HAP-1 (cell line): ENCODE data around the gene UFC1.

ENCODE experiments used
- DNase-seq, 2 experiments: peaks; one replicate each; pipeline ENCODE4 v3.0.0-alpha.2; 2016 to 2020; ENCODE audit warnings: low spot score in 2 of 2
- H3K27me3 ChIP-seq: fragments of 250-450 bp; sonication (Bioruptor Pico); 2 replicates; pipeline ENCODE4 v1.5.1; 2020; ENCODE audit warnings: low read depth, mild to moderate bottlenecking, moderate library complexity
- H3K36me3 ChIP-seq: fragments of 250-450 bp; sonication (Bioruptor Pico); replicated peaks from 2 replicates; pipeline ENCODE4 v1.5.1; 2020; ENCODE audit warnings: mild to moderate bottlenecking
- H3K4me1 ChIP-seq: fragments of 250-450 bp; sonication (Bioruptor Pico); 2 replicates; pipeline ENCODE4 v1.5.1; 2020; ENCODE audit warnings: mild to moderate bottlenecking
- H3K4me3 ChIP-seq: fragments of 250-450 bp; sonication (Bioruptor Pico); 2 replicates; pipeline ENCODE4 v1.5.1; 2020; ENCODE audit warnings: mild to moderate bottlenecking, moderate library complexity
- H3K9me3 ChIP-seq: fragments of 250-450 bp; sonication (Bioruptor Pico); 2 replicates; pipeline ENCODE4 v1.5.1; 2020; ENCODE audit warnings: mild to moderate bottlenecking, moderate library complexity
- in situ Hi-C: fragments of 300-500 bp; cut with MboI; formaldehyde crosslinking; loops from 3 replicates; pipeline ENCODE4 v1.14.3; 2020; ENCODE audit warnings: low sequenced_read_pairs, inconsistent platforms, mixed read lengths

UFC1 gene

GRCh38 chr1:161127649-161128048 is 26.1 kb upstream of the UFC1 start:
- Histone ChIP-seq H3K4me3 (no peak overlapping the region), H3K9me3 (no peaks in the 10 kb centered on the region), H3K36me3 (peaks cover 56% of the 10 kb centered on the region), H3K27me3 (no peaks in the 10 kb centered on the region), H3K4me1 (peaks cover 13% of the 10 kb centered on the region)
- no peak for DNase-seq
- in situ Hi-C loops = no loop called here

- peaks cover 48% of the 10 kb centered on the region for H3K36me3 ChIP-seq
- H3K4me1 ChIP-seq = peaks cover 17% of the 10 kb centered on the region
- no peaks in the 10 kb centered on the region for H3K9me3 ChIP-seq
- H3K27me3 ChIP-seq = no peaks in the 10 kb centered on the region
- no peak overlapping the region for H3K4me3 ChIP-seq
- no peak for DNase-seq
- in situ Hi-C loops = no loop called here
These were observed 25.0 kb upstream of the UFC1 start for GRCh38 chr1:161128591-161129420.

DNA sequence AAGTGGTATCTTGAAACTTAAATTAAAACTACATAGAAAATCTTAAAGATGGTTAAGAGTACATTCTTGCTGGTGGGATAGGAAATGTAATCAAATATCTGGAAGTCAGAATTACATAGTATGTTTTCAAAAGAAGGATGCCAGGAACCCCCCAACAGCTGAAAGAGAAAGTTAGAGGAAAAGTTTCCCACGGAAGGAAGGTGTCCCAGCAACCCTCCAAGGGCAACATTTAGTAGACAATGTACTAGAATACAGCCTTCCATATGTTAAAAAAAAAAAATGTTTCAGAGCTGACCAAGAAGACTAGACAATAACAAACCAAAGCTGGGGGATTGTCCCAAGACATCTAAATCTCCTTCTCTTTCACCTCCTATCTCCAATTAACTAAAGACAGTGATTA is 23.5 kb upstream of the UFC1 start:
- DNase-seq = no peak
- in situ Hi-C loops = no loop called here
- H3K4me3 ChIP-seq = no peak overlapping the region
- H3K4me1 ChIP-seq = peaks cover 17% of the 10 kb centered on the region
- no peaks in the 10 kb centered on the region for H3K27me3 ChIP-seq
- peaks cover 38% of the 10 kb centered on the region for H3K36me3 ChIP-seq
- H3K9me3 ChIP-seq = no peaks in the 10 kb centered on the region

GRCh38 chr1:161131523-161132409 is 22.0 kb upstream of the UFC1 start:
- Histone ChIP-seq H3K4me3 (peak overlapping the region; percentile 45), H3K4me1 (peaks cover 17% of the 10 kb centered on the region), H3K9me3 (no peaks in the 10 kb centered on the region), H3K36me3 (peaks cover 28% of the 10 kb centered on the region), H3K27me3 (no peaks in the 10 kb centered on the region)
- in situ Hi-C loops = no loop called here
- peak in 1 of 2 experiments; percentile 22 for DNase-seq

- peak within 1 kb of the TSS; percentile 45 for H3K4me3 ChIP-seq
- peaks cover 19% of the 10 kb centered on the region for H3K36me3 ChIP-seq
- in situ Hi-C loops = no loop called here
- DNase-seq = peak; percentile 95 to 99
- no peaks in the 10 kb centered on the region for H3K9me3 ChIP-seq
- H3K27me3 ChIP-seq = no peaks in the 10 kb centered on the region
- peaks cover 17% of the 10 kb centered on the region for H3K4me1 ChIP-seq
These were observed 21.2 kb upstream of the UFC1 start, which contains the start of gene DEDD for GRCh38 chr1:161132410-161133219. TSS of gene DEDD (minus strand) at chr1:161132667. CDS start at chr1:161124462, 8,205 bp downstream.

DNA sequence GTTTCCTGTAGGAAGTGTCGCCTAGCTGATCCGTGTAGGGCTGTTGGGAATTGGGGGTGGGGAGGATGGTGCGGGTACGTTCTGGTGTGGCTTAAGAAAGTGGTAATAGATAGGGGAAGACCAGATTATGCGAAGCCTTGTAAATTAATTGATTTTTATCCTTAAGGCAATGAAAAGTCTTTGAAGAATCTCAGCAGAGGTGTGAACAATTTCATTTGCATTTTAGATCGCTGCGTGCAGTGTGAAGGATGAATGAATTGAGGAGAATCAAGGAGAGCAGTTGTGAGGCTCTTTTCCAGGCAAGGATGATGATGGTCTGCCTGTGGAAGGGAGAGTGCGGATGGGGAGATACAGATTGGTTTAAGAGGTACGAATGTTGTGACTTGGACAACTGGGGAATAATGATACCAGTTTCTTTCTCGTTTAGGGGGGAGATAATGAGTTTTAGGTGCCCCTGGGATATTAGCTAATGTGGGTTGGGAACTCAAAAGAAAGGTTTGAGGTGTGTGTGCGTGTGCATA is 20.5 kb upstream of the UFC1 start:
- Histone ChIP-seq H3K36me3 (peaks cover 13% of the 10 kb centered on the region), H3K9me3 (no peaks in the 10 kb centered on the region), H3K4me3 (peak overlapping the region; percentile 45), H3K4me1 (peaks cover 17% of the 10 kb centered on the region), H3K27me3 (no peaks in the 10 kb centered on the region)
- DNase-seq = peak in 1 of 2 experiments; percentile 10
- in situ Hi-C loops = no loop called here

- Histone ChIP-seq H3K4me3 (no peak overlapping the region), H3K36me3 (no peaks in the 10 kb centered on the region), H3K27me3 (no peaks in the 10 kb centered on the region), H3K9me3 (no peaks in the 10 kb centered on the region), H3K4me1 (peaks cover 3% of the 10 kb centered on the region; the same call in 1 of the 2 replicates)
- no peak for DNase-seq
- in situ Hi-C loops = no loop called here
These were observed 15.9 kb upstream of the UFC1 start for GRCh38 chr1:161137881-161138280.

DNA sequence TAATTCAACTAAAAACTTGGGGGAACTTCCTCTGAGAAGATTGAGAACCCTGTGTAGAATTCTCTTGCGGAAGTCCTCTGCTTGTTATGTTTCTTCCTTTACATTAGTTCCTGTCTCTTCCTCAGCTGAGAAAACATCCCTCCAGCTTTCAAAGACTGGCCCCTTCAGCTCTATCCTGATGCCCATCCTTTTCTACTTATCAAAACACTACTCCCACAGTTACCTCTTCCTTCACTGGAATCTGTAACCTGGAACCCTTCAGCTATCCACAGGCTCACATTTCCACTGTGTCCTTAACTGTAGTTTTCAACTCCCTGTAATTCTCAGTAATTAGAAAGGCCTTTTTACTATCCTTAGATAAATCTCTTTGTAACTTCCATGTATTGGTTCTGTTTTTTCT is 15.3 kb upstream of the UFC1 start:
- in situ Hi-C loops = no loop called here
- no peak for DNase-seq
- no peak overlapping the region for H3K4me3 ChIP-seq
- H3K9me3 ChIP-seq = no peaks in the 10 kb centered on the region
- peaks cover 3% of the 10 kb centered on the region; the same call in 1 of the 2 replicates for H3K4me1 ChIP-seq
- no peaks in the 10 kb centered on the region for H3K36me3 ChIP-seq
- H3K27me3 ChIP-seq = no peaks in the 10 kb centered on the region

DNA sequence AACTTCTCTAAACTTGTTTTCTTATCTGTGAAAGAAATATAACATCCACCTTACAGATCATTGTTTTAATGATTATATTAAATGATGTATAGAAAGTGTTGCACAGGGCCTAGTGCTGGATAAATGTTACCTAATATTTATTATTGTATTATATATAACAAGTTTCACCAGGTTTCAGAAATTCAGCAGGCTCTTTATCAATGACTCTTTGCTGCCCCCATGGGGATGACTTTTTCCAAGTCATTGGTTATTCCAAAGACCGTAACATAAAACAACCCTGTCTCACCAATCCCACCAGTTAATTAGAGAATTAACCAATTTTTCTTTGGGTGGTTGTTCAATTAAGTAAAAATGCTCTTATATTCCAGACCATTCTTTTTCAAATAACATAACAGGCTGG is 14.0 kb upstream of the UFC1 start:
- Histone ChIP-seq H3K36me3 (no peaks in the 10 kb centered on the region), H3K4me1 (no peaks in the 10 kb centered on the region), H3K27me3 (no peaks in the 10 kb centered on the region), H3K4me3 (no peak overlapping the region), H3K9me3 (no peaks in the 10 kb centered on the region)
- peak in 1 of 2 experiments; percentile 60 for DNase-seq
- in situ Hi-C loops = no loop called here

DNA sequence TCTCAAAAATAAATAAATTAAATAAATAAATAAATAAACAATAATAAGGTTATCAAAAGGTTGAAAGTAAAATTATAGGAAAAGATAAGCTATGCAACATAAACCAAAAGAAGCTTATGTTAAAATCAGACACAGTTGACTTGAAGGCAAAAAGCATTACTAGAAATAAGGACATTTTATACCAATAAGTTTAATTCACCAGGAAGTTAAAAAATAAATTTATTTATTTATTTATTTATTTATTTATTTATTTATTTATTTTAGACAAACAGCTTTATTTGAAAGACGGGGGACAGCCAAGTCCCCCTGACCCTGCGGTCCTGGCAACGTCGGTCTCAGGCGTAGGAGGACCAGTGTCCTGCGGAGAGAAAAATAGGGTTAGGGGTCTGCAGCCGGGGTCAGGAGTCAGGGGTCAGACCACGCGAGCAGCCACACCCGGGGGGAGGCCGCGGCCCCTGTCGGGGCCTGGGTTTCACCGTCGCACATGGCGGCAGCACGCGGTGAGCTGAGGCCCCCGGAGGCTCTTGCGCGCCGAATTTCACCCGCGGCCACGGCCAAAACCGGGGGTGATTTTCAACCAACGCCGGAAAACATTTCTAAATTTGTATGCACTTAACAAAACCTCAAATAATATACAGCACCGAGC is 12.9 kb upstream of the UFC1 start:
- H3K4me3 ChIP-seq = no peak overlapping the region
- in situ Hi-C loops = no loop called here

DNA sequence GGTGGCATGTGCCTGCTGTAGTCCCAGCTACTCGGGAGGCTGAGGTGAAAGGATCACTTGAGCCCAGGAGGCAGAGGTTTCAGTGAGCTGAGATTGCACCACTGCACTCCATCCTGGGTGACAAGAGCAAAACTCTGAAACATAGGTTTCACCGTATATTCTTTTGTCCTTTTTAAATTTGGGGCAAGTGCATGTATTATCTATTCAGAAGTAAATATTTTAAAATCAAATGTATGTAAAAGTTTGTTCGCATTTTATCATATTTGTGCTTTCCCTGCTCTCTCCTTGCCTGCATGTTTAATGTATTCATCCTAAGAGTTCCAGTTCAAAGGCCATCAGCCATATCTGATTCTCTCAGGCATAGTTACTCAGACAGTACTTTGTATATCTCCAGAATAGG is 7.9 kb upstream of the UFC1 start:
- H3K36me3 ChIP-seq = no peaks in the 10 kb centered on the region
- DNase-seq = no peak
- H3K27me3 ChIP-seq = no peaks in the 10 kb centered on the region
- H3K4me1 ChIP-seq = no peaks in the 10 kb centered on the region
- no peaks in the 10 kb centered on the region for H3K9me3 ChIP-seq
- in situ Hi-C loops = no loop called here
- H3K4me3 ChIP-seq = no peak overlapping the region

More for the DNA sequence above, 12.9 kb upstream of the UFC1 start:
- Histone ChIP-seq H3K27me3 (no peaks in the 10 kb centered on the region), H3K9me3 (no peaks in the 10 kb centered on the region), H3K36me3 (no peaks in the 10 kb centered on the region), H3K4me1 (no peaks in the 10 kb centered on the region)
- DNase-seq = no peak

- H3K36me3 ChIP-seq = 0 out of 2 replicates have a peak, but pooled peaks cover 2% of the 10 kb centered on the region
- H3K27me3 ChIP-seq = no peaks in the 10 kb centered on the region
- DNase-seq = no peak
- no peaks in the 10 kb centered on the region for H3K9me3 ChIP-seq
- peak overlapping the region; percentile 81 for H3K4me3 ChIP-seq
- H3K4me1 ChIP-seq = 0 out of 2 replicates have a peak, but pooled peaks cover 4% of the 10 kb centered on the region
- in situ Hi-C loops = no loop called here
These were observed 602 bp upstream of the UFC1 start for GRCh38 chr1:161153176-161153575.

DNA sequence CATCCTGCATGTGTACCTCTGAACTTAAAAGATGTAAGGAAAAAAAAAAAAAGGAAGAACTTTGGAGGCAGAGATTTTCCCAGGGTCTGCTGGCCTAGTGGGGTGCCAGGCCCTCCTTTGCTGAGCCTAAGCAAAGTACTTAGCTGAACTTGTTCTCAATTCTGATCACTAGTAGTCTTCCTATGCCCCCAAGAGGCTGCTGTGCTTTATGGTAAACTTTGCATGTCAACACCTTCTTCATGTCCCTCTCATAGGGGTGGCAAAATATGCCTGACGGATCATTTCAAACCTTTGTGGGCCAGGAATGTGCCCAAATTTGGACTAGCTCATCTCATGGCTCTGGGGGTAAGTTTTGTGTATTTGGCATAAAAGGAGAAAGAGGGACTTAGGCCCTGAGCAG is 4.1 kb downstream of the UFC1 start:
- no peaks in the 10 kb centered on the region for H3K27me3 ChIP-seq
- H3K4me3 ChIP-seq = no peak overlapping the region
- H3K4me1 ChIP-seq = peaks cover 12% of the 10 kb centered on the region
- in situ Hi-C loops = no loop called here
- H3K36me3 ChIP-seq = peaks cover 17% of the 10 kb centered on the region
- no peak for DNase-seq
- no peaks in the 10 kb centered on the region; the same call in 1 of the 2 replicates for H3K9me3 ChIP-seq
